ENCODE results near the gene ACKR4.
A peak's percentile ranks its signal among the peaks of the same experiment; 100 is the strongest.
"Not testable (repeated sequence)": the region's sequence is repeated elsewhere in the genome, so short reads cannot be mapped to it uniquely, and the experiment has no call there.

The ACKR4 gene

DNA sequence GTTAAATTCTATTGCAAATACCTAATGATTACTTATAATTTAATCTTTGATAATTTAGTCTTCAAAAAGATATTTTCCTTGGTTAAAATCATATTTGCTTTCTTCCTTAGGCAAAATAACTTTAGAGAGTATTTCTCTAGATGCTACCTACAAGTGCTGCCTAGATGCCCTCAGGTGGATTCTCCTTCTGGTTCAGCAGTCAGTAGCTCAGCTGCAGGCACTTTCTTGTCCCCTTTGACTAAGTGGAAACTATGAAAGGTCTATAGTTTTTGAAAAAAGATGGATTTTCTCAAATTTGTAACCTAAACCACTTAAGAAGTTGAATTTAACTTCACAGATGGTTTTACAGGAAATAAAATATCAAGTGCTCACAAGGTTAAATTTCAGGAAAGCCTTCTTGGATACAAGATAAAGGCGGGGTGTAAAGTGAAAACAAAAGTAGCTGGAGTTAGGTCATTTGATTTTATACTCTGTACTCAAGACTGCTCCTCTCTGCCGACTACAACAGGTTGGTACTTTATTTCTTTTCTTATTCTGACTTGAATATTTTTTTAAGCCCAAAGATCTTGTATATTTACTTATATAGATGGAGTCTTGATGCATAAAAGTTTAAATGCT is at the start of gene ACKR4:
Gene ACKR4 (plus strand): TSS at position 455 of the 618 bp plus-strand sequence. CDS start 3,128 bp downstream, outside the sequence.
- DNase-seq: no peak

DNA sequence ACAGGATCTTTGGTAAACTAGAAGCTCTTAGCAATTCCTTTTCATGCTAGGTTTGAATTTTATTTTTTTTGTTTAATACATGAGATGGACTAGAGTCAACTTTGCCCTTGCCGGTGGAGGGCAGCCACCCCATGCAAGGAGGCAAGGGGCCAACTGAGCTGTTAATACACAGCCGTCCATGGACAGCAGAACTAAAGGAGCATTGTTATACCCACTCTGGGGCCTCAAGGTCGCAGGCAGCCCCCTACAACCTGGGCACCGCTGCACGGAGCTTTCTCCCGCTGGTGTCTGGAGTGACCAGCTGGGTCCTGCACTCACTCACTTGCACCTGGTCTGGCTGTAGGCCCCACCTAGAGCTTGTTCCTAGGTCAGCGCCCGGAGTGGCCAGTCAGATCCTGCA is 47.9 kb upstream of the ACKR4 start:
- DNase-seq: no peak

GRCh38 chr3:132549890-132550578 is 47.0 kb upstream of the ACKR4 start:
- no peak for DNase-seq

- DNase-seq: no peak
Measured at GRCh38 chr3:132550579-132551305, 46.3 kb upstream of the ACKR4 start.

DNA sequence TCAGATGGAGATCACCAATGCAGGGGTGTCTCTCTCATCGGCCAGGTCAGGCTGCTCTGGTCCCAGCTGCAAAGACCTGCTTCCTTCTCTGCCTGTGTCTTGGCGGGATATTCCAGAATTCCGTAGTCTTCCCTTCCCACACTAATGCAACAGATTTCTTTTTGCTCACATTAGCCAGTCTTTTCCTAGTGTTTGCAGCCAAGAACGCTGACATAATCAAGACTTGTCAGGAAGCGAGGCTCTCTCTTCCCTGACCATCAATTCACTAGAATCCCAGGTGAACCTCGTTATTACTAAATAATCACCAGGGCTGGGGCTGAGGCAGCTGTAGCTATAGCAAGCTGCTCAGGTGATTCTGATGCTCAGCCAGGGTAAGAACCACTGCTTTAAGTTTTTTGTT is 43.2 kb upstream of the ACKR4 start:
- DNase-seq: no peak

DNA sequence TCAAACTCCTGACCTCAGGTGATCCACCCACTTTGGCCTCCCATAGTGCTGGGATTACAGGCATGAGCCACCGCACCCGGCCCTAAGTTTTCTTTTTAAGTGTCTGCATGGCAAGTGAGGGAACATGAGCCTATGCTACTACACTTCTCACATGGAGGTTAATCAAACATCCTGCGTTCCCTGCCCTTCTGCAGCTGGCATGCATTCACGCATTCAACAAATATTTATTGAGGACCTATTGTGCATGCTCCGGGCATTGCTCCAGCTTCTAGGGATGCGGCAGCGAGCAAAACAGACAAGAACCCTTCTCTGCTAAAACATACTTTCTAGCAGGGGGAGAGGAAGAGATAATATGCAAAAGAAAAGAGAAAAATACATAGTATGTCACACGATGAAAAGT is 42.6 kb upstream of the ACKR4 start:
- peak in 1 of 51 donors; percentile 4 for DNase-seq

DNA sequence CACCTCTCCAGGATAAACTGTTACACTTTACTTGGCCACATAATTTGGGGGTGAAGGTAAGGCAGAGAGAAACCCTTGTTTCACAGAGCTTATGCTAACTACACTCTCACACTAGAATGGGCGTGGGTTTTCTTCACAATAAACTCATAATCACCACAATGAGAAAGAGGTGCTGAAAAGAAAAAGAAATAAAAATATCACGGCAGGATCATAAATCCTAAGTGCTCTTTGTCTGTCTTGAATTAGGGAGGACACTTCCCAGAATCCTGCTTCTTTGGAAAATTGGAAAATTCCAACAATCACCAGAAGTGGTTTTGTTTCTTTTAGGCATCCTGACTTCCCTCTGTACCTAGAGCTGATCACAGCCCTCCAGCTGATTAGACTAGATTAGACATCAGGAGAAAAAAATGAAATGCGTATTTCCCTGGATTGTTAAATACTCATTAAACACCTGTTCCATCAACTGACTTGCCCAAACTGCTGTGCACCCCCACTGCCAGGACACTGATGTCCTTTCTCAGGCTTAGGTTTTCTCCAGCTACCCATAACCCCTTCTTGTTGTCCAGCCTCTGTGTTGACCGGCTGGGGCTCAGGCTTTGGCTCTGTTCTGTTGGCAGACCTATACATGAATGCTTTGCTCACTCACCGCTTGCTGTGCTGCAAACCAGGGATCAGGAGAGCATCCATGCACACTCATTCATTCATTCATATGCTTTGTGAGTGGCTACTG is 41.6 kb upstream of the ACKR4 start:
- DNase-seq: no peak

DNA sequence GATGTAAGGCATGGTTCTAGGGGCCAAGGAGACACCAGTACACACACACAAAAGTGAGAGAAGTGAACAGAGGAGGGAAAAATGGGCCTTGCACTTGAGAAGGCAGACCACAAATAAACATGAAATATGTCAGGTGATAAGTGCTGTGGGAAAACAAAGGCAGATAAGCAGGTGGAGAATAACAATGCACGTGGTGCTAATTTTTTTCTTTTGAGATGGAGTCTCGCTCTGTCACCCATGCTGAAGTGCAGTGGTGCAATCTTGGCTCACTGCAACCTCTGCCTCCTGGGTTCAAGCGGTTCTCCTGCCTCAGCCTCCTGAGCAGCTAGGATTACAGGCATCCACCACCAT is 41.1 kb upstream of the ACKR4 start:
- not testable (repeated sequence) for DNase-seq

DNA sequence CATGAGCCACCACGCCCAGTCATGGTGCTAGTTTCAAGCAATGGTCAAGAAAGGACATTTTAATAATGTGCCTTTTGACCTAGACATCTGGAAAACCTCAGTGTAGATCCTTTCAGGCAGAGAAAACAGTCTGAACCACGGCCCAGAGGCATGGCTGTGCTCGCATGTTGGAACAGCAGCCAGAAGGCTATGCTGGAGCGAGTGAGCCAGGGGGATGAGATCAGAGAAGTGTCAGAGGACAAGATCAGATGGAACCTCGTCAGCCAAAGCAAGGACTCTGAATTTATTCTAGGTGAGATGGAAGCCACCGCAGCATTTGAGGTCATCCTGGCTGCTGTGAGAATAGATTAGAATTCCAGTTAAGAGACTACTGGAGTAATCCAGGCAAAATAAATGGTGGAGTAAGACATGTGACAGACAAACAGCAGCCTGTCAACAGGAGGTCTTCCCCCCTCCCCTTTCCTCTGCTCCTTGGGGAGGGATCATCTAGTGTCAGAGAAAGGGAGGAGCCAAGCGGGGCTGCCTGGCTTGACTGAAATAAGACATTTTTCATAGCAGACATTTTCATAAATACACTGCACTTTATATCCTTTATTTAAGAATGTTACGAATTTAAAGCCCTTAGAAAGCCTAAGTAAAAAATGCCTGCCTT is 40.4 kb upstream of the ACKR4 start:
- no peak for DNase-seq

DNA sequence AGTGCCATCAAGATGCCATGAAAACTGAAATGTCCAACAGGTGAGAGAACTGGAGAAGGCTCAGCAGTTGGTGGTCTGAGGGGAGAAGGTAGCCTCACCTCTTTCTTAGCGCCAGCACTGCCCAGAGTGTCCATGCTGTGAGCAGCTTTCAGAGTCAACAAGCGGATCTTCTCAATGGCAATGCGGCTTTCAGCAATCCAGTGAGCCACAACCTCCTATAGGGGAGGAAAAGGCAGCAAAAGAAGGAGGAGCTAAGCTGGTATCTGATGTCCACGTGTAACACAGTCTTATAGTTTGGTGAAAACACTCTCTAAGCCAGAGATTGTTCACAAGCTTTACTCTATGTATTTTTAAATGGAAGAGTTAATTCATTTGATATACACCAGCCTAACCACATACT is 36.1 kb upstream of the ACKR4 start:
- DNase-seq: no peak

DNA sequence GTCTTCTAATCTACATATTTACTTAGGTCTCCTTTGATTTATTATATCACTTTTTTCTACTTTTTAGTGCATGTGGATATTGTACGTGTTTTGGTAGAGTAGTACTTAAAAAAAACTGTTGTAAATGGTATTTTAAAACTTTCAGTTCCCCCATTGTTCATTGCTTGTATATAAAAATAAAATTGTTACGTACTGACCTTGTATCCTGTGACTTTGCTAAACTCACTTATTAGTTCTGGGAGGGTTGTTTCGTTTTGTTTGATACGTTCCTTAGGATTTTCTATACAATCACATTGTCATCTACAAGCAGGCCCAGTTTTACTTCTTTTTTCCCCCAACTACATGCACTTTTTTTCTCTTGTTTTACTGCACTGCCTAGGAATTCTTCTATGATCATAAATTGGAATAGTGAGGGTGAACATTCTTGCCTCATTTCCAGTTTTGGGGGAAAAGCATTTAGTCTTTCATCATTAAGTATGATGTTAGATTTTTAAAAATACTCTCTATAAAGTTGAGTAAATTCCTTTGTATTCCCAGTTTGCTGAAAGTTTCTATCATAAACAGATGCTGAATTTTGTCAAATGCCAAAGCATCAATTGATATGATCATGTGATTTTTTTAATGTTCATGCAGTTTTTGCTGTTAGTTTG is 33.5 kb upstream of the ACKR4 start:
- no peak for DNase-seq

DNA sequence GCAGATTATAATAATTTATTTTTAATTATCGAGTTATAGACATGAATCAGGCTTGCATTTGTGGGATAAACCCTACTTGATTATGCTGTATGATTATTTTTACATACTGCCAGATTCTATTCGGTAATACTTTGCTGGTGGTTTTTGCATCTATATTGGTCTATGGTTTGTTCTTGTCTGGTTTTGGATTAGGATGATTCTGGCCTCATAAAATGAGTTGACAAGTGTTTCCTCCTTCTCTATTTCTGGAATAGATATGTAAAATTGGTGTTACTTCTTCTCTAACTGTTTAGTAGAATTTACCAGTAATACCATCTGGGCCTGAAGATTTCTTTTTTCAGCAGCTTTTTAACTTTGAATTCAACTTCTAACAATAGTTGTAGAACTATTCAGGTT is 33.0 kb upstream of the ACKR4 start:
- no peak for DNase-seq

- DNase-seq: no peak
Measured at GRCh38 chr3:132568422-132568821, 28.6 kb upstream of the ACKR4 start.

DNA sequence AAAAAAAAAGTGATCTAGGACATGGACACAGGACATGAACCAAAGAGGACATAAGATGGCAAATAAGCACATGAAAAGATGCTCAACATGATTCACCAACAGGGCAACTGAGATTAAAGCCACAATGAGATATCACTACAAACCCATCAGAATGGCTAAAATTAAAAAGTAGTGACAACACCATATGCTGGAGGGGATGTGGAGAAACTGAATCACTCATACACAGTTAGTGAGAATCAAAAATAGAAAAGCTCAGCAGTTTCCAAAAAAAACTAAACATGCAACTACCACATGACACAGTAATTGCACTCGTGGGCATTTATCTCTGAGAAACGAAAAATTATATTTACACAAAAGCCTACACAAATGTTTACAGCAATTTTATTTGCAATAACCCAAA is 27.9 kb upstream of the ACKR4 start:
- DNase-seq: no peak

- DNase-seq: no peak
Measured at GRCh38 chr3:132569580-132569979, 27.5 kb upstream of the ACKR4 start.

- DNase-seq: no peak
Measured at GRCh38 chr3:132570016-132570415, 27.1 kb upstream of the ACKR4 start.

- DNase-seq: no peak
Measured at GRCh38 chr3:132573797-132574211, 23.3 kb upstream of the ACKR4 start.

DNA sequence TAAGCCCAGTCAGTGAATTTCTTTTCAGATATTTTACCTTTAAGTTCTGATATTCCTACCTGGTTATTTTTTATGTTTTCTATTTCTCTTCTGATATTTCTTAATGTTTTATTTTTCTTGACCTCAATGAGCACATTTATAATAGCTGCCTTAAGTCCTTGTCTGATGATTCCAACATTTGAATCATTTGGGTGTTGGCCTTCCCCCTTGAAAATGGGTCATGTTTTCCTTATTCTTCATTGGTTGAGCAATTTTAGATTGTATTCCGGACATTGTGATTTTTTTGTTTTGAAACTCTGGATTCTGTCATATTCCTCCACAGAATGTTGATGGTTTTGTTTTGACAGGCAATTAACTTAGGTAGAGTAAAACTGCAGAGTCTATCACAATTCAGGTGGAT is 9.7 kb upstream of the ACKR4 start:
- DNase-seq: no peak

DNA sequence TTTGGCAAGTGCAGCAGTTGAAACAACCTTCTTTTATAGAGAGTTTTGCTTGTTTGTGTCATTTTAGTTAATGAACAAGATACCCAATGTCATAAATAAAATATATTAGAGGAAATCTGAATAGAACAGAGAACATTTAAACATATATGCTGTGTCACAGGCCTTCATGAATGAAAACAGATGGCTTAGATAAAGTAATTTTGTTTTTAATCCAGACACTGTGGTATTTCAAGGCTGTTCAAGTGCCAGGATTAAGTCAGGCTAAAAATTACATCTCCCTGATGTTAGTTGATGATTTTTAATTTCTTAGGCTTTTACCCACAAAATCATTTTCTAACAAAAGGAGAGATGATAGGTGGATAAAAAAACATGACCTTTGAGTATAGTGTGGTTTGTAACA is 4.9 kb upstream of the ACKR4 start:
- no peak for DNase-seq

- DNase-seq: no peak
Measured at GRCh38 chr3:132593241-132593946, 3.7 kb upstream of the ACKR4 start.

DNA sequence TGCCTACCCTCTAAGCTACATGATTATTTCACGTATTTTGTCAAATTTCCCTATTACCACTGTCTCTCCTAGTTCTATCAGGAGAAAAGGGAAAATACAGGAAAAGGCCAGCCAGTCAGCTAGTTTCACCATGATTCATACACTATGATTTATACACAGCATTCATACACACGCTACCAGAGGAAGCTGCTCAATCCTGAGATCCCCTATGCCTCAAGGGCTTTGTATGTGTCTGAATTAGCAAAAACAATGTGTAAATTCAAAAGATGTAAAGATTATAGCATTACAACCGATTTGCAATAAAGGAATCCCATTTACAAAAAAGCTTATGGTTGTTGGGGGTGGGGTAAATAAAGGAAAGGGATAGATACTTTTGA is 3.1 kb upstream of the ACKR4 start:
- no peak for DNase-seq

All from hypothalamus (tissue), 51 donors.